HG03064 (cell line): ENCODE results near the gene LMO1.

Experiments used
- ATAC-seq: cut with Tn5 transposase; IDR thresholded peaks from one replicate; pipeline ENCODE4 v1.9.1; 2021; ENCODE audit warnings: low read depth; ENCODE audit not compliant: unreplicated experiment

The LMO1 gene

DNA sequence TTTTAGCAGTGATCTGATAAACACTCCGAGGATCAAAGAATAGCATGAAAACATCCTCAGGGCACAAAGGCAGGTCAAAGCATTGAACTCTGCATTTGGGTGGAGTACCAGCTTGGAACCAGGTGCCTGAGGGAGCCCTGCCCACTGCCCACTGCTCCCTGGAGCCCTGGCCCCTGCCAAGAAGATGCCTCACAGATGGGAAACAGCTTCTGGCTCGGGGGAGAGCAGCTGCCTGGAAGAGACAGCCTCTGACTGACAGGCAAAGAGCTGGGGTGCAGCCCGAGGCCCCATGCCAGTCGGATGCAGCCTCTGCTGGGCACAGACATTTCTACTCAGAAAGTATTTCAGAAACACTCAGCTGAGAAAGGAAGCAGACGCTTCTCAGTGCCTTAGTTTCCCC lies 13.2 kb downstream of the LMO1 start:
- ATAC-seq: no peak

GRCh38 chr11:8249482-8249881 lies 14.2 kb downstream of the LMO1 start:
- no peak for ATAC-seq

GRCh38 chr11:8248786-8249185 lies 14.9 kb downstream of the LMO1 start:
- ATAC-seq: no peak

DNA sequence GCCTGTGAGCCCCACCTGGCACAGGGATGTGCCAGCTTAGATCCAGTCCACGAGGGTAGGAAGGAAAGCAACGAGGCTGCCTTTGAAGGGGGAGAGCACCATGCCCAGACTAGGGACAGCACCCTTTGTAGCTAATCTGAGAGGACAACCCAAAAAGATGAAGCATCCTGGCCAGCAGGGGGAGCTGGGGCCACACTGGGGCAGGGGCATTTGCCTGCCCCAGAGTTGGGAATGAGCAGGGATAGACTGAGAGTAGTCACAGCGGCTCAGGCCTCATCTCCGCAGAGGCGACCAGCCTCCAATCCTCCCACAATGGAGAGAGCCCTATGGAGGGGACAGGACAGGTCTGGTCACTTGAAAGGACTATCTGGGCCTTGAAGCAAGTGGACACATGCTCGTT lies 16.4 kb downstream of the LMO1 start:
- no peak for ATAC-seq

DNA sequence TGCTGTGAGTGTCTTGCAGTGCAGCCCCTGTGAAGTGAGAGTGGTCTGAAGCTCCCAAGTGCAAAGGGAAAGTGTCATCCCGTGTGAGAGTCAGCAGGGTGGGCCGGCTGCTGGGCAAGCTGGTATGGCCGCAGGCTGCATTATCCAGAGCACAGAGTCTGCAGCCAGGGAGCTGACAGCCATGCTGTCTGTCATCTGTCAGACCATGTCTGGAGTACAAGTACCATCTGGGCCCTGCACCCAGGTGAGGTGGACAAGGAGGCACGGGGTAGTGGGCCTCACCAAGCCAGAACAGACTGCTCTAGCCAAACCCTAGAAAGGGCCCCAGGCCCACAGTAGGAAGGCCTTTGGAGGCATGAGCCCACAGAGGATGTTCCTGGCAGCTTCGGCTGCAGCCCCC lies 20.2 kb downstream of the LMO1 start:
- no peak for ATAC-seq

- no peak for ATAC-seq
These were observed 21.0 kb downstream of the LMO1 start for GRCh38 chr11:8242499-8243280.

DNA sequence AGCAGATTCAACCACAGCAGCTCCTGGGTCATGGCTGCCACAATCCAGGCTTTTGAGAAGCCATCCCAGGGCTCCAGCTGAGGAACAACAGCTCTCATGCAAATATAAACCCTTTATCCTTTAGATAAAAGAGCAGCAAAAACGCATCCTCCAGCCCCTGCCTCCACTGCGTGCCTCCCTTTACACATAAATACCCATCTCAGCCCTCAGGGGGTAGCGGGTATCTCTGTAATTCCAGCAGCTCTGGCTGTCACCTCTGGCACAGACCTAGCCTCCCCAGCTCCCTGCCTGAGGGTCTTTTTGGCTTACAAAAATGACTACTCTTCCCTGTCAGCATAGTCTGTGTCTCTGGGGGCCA lies 21.6 kb downstream of the LMO1 start:
- ATAC-seq: no peak

GRCh38 chr11:8241373-8242117 lies 22.1 kb downstream of the LMO1 start:
- ATAC-seq: no peak

- no peak for ATAC-seq
These were observed 24.0 kb downstream of the LMO1 start for GRCh38 chr11:8239536-8240228.

DNA sequence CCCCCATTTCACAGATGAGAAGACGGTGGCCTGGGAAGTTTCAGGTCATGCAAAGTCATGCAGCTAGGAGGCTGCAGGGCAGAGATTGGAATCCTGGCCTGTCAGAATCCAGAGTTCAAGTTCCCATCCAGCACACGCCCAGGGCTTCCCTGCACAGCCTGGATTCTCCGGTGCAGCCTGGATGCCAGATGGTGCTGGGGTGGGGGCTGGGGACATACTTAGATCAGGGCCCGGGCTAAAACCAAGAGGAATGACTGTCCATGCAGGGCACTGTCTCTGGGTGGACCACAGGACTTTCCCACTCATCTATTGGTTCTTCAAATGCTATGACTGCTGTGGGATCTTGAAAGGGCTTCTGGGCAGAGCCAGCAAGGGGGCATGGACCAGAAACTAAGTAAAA lies 24.6 kb downstream of the LMO1 start:
- no peak for ATAC-seq

DNA sequence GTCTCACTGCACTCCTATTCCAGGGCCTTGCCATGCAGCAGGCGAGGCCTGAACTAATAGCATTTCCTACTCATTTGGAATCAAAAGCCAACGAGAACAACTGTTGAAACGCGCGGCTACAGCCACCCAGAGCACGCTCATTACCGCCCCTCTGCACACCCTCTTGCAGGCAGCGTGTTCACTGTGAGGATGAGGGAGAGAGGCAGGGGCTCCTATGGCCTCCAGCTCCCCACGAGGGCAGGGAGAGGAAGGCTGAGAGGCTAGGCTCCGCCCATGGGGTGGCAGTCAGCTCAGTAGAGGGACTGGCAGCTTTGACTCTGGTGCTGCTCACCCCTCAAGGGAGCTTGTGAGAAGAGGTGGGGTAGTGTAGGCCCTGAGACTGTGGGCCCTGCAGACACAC lies 26.2 kb downstream of the LMO1 start:
- ATAC-seq: no peak

- no peak for ATAC-seq
These were observed 27.8 kb downstream of the LMO1 start for GRCh38 chr11:8235925-8236324.

DNA sequence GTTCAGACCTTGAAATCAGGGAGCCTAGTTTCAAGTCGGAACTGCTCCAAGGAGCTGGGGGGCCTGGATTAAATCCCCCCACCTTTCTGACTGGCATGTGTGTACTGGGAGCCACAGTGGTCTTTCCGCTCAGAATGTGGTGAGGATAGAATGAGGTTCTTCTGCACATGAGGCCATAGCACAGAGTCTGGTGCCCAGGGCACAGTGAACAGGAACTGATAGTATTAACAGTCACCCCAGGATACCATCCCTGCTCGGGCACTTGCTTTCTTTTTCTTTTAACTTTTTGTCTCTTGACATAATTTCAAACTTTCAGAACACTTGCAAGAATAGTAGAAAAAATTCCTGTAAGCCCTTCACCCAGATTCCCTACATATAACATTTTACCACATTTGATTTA lies 28.8 kb downstream of the LMO1 start:
- no peak for ATAC-seq

DNA sequence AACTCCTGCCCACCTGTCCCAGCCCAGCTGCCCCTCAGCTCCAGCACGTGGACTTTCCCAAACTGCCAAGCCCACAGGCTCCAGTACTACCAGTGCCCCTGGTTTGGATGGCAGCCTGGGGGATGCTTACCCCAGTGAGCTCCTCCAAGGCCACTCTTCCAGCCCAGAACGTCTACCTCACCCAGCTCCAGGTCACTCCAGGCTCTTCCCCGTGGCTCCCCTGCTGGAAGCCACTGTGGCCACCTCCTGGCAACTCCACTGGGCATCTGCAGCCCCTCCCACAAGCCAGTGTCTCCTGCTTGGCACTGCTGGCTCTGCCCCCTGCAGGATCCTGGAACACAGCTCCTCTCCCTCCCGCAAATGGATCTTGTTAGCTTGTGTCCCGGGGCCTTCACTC lies 29.3 kb downstream of the LMO1 start:
- no peak for ATAC-seq

DNA sequence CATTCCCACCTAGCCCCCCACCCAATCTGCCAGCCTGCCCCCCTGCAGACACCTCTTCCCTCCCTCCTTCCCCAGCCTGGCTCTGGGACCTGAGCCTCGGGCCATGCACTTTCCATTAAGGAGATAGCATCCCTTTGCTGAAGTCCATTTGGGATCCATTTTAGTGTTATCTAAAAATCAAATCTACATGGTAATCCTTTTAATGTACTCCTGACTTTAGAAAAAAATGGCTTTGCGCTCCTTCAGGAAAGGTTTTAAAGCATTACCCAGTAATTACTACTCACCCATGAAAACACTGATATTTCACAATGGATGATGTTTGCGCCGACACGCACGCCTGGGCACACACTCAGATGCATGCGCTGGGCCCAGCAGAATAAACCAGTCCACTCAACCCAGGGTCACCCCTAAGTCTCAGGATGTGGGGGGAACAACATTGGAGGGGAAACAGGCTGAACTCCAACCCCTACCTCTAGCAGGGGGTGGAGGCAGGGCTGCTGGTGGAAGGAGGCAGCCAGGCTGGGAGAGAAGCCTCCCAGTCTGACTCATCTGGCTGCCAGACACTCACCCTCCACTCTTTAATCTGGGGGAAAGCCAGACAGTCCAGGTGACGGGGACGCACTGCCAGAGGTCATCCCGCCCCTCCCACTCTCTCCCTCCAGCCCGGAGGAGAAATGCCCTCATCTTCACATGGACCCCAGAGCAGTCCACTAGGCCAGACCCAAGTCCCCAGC lies 29.8 kb downstream of the LMO1 start:
- ATAC-seq: no peak

- no peak for ATAC-seq
These were observed 30.6 kb downstream of the LMO1 start for GRCh38 chr11:8232849-8233606.

DNA sequence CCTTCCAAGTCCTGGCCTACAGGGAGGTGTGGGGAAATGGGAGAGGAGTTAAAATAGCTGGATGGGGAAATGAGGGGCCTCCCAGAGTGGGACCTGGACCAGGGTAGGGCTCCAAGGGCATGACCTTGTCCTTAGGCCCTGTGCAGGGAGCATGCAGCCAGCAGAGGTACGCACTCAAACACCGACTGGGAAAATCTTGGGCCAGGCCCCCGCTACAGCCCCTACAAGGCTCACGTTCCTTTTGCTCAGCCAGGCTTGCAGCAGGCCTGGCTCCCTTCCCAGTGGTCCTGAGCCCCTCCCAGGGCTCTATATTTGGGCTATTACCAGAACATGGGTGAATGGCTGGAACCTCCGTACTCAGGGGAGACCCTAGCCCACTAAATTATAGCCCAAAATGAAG lies 31.3 kb downstream of the LMO1 start:
- no peak for ATAC-seq

GRCh38 chr11:8231979-8232378 lies 31.7 kb downstream of the LMO1 start:
- ATAC-seq: no peak

- ATAC-seq: no peak
These were observed 32.5 kb downstream of the LMO1 start for GRCh38 chr11:8230921-8231847.
